Measurements from ENCODE around the gene UBE2D1. TPM values are rescaled to one million over a fixed set of nuclear protein-coding genes. Genes with fewer than 3 reads are reported as not detected.
A peak's percentile ranks its signal among the peaks of the same experiment; 100 is the strongest.

UBE2D1 gene
- polyA plus RNA-seq (2011; rRNA removed) = 24.3 and 36.1 TPM in 2 replicates
- 6.6 and 11.9 TPM in 2 replicates for polyA minus RNA-seq (2011; rRNA and poly(A)+ RNA removed)

GRCh38 chr10:58334817-58335305 lies at the start of gene UBE2D1:
TSS of gene UBE2D1 (plus strand) at chr10:58335006. CDS start at chr10:58335202, 196 bp downstream.
- no peaks in the 10 kb centered on the region for H3K9me3 ChIP-seq (ENCODE audit: control insufficient read depth, insufficient read depth, low read length)
- CTCF ChIA-PET = interaction anchor here (2.0 kb wide), 1 partner anchor 50 kb away, joined by 6 read pairs; the partner anchor contains the start of gene TFAM
- no peak for DNase-seq (ENCODE audit: low read depth, low spot score)
- H3K27ac ChIP-seq (ENCODE audit: low read depth, low read length) = no peak within 1 kb of the TSS
- H3K4me3 ChIP-seq (ENCODE audit: low read depth, low read length) = peak within 1 kb of the TSS; percentile 77
- H3K27me3 ChIP-seq (ENCODE audit: control insufficient read depth, insufficient read depth, low read length) = peaks cover 1% of the 10 kb centered on the region
- POLR2A ChIA-PET = interaction anchor here (0.5 to 2.1 kb wide), 5 partner anchors 8 to 193 kb away, joined by 3 to 13 read pairs (median 6); partner anchors contain the start of gene TFAM
- TF ChIP-seq, protein P1, sequence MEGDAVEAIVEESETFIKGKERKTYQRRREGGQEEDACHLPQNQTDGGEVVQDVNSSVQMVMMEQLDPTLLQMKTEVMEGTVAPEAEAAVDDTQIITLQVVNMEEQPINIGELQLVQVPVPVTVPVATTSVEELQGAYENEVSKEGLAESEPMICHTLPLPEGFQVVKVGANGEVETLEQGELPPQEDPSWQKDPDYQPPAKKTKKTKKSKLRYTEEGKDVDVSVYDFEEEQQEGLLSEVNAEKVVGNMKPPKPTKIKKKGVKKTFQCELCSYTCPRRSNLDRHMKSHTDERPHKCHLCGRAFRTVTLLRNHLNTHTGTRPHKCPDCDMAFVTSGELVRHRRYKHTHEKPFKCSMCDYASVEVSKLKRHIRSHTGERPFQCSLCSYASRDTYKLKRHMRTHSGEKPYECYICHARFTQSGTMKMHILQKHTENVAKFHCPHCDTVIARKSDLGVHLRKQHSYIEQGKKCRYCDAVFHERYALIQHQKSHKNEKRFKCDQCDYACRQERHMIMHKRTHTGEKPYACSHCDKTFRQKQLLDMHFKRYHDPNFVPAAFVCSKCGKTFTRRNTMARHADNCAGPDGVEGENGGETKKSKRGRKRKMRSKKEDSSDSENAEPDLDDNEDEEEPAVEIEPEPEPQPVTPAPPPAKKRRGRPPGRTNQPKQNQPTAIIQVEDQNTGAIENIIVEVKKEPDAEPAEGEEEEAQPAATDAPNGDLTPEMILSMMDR (IDR thresholded peaks at IDR 0.05; ENCODE audit: low read depth, low read length) = no peak; the same call in 1 of the 2 replicates

- Histone ChIP-seq H3K4me3 (ENCODE audit: low read depth, low read length) (no peak overlapping the region), H3K27ac (ENCODE audit: low read depth, low read length) (no peak overlapping the region), H3K9me3 (ENCODE audit: control insufficient read depth, insufficient read depth, low read length) (no peaks in the 10 kb centered on the region), H3K27me3 (ENCODE audit: control insufficient read depth, insufficient read depth, low read length) (no peaks in the 10 kb centered on the region)
- ChIA-PET POLR2A (interaction anchor here (1.0 kb wide), 1 partner anchor 22 kb away, joined by 4 read pairs; the partner anchor contains the start of gene CISD1), CTCF (interaction anchor here (0.7 to 7.5 kb wide), 24 partner anchors 9 to 452 kb away, joined by 3 to 266 read pairs (median 6); partner anchors contain the start of genes CISD1 and TFAM)
- TF ChIP-seq, protein P1 (IDR thresholded peaks at IDR 0.05; ENCODE audit: low read depth, low read length) = peak; percentile 82
- no peak for DNase-seq (ENCODE audit: low read depth, low spot score)
Measured at GRCh38 chr10:58291538-58292174, 43.1 kb upstream of the UBE2D1 start.

DNA sequence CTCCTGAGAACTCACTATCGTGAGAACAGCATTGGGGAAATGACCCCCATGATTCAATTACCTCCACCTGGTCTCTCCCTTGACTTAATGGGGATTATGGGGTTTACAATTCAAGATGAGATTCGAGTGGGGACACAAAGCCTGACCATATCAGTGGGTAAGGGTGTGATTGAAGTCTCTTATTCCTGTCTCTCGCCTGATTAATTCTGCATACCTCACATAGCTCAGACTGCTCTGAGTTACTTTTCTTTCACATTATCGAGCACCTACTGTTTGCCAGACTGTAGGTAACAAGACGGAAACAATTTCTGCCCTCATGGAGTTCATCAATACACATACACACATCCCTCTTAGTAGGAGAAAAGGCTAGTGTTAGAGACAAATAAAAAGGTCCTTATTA lies 40.8 kb upstream of the UBE2D1 start:
- ChIA-PET CTCF (interaction anchor here (1.0 to 7.5 kb wide), 4 partner anchors 111 to 482 kb away, joined by 3 to 266 read pairs (median 4); no protein-coding TSS in a partner anchor), POLR2A (no interaction called here)
- Histone ChIP-seq H3K9me3 (ENCODE audit: control insufficient read depth, insufficient read depth, low read length) (no peaks in the 10 kb centered on the region), H3K27me3 (ENCODE audit: control insufficient read depth, insufficient read depth, low read length) (no peaks in the 10 kb centered on the region), H3K27ac (ENCODE audit: low read depth, low read length) (no peak overlapping the region), H3K4me3 (ENCODE audit: low read depth, low read length) (no peak overlapping the region)
- no peak for DNase-seq (ENCODE audit: low read depth, low spot score)
- TF ChIP-seq, protein P1 (IDR thresholded peaks at IDR 0.05; ENCODE audit: low read depth, low read length) = no peak

- ChIA-PET CTCF (interaction anchor here (0.5 to 6.2 kb wide), 55 partner anchors 9 to 866 kb away, joined by 3 to 98 read pairs (median 5); partner anchors contain the start of genes BICC1 and TFAM), POLR2A (no interaction called here)
- Histone ChIP-seq H3K27me3 (ENCODE audit: control insufficient read depth, insufficient read depth, low read length) (no peaks in the 10 kb centered on the region), H3K27ac (ENCODE audit: low read depth, low read length) (no peak overlapping the region), H3K4me3 (ENCODE audit: low read depth, low read length) (no peak overlapping the region), H3K9me3 (ENCODE audit: control insufficient read depth, insufficient read depth, low read length) (no peaks in the 10 kb centered on the region)
- no peak for DNase-seq (ENCODE audit: low read depth, low spot score)
- TF ChIP-seq, protein P1 (IDR thresholded peaks at IDR 0.05; ENCODE audit: low read depth, low read length) = peak; percentile 94
Measured at GRCh38 chr10:58299580-58299979, 35.2 kb upstream of the UBE2D1 start.

DNA sequence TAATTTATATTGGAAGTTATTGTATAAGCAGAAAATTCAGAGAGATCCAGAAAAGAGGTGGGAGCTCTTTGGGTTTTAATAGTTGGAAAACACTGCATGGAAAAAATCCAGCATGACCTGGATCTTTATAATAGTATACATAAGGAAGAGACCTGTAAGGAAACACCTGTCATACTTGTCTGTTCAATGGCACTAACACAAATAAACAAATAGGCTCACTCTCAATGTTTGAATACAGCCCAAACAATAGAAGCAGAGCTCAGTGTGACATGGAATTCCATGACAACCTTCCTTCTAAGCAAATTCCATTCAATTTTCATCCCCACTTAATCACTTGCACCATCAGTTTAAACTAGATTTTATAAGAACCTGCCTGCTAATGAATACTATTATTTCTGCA lies 34.1 kb upstream of the UBE2D1 start:
- TF ChIP-seq, protein P1 (IDR thresholded peaks at IDR 0.05; ENCODE audit: low read depth, low read length) = no peak
- no peak overlapping the region for H3K27ac ChIP-seq (ENCODE audit: low read depth, low read length)
- DNase-seq (ENCODE audit: low read depth, low spot score) = no peak
- no peaks in the 10 kb centered on the region for H3K9me3 ChIP-seq (ENCODE audit: control insufficient read depth, insufficient read depth, low read length)
- H3K27me3 ChIP-seq (ENCODE audit: control insufficient read depth, insufficient read depth, low read length) = no peaks in the 10 kb centered on the region
- ChIA-PET CTCF (interaction anchor here (0.5 to 6.2 kb wide), 20 partner anchors 10 to 659 kb away, joined by 3 to 98 read pairs (median 9); partner anchors contain the start of gene TFAM), POLR2A (no interaction called here)
- H3K4me3 ChIP-seq (ENCODE audit: low read depth, low read length) = no peak overlapping the region

Data from AG04450 (cell line).